Suprapubic skin (tissue), 4 donors: Measurements from ENCODE around the gene FYB2.

Source experiments
- CTCF ChIP-seq, 2 donors: fragments of 200-600 bp in 1 of 2; fragments of 450-650 bp in 1 of 2; sonication (generic) in 1 of 2; IDR thresholded peaks; one replicate each; pipeline ENCODE4 v1.5.1; 2016 to 2019; ENCODE audit warnings: antibody characterized with exemption in 2 of 2, mild to moderate bottlenecking in 1 of 2, moderate library complexity in 1 of 2
- EP300 ChIP-seq: sonication (generic); formaldehyde crosslinking; IDR thresholded peaks from one replicate; pipeline ENCODE4 v1.6.1; 2017; ENCODE audit warnings: antibody characterized with exemption
- POLR2A ChIP-seq, 2 donors: fragments of 450-650 bp; IDR thresholded peaks; one replicate each; pipeline ENCODE4 v1.6.1; 2017; ENCODE audit warnings: antibody characterized with exemption in 2 of 2, mild to moderate bottlenecking in 2 of 2, moderate library complexity in 2 of 2
- POLR2AphosphoS5 ChIP-seq, 3 donors: sonication (generic); formaldehyde crosslinking; IDR thresholded peaks; one replicate each; pipeline ENCODE4 v1.6.1; 2017; ENCODE audit warnings: antibody characterized with exemption in 3 of 3

GRCh38 chr1:56843544-56843943 lies 24.3 kb upstream of the FYB2 start:
- TF ChIP-seq CTCF (IDR thresholded peaks at IDR 0.05) (no peak), POLR2AphosphoS5 (IDR thresholded peaks at IDR 0.05) (no peak), POLR2A (IDR thresholded peaks at IDR 0.05) (no peak), EP300 (no peak)
